Activated naive CD4-positive, alpha-beta T cell treated with anti-CD3 and anti-CD28 coated beads, Interleukin-2, amount 50 U/mL, for 16 hours (primary cell): ENCODE data around the gene CTSV.
"Not testable (repeated sequence)": the region's sequence is repeated elsewhere in the genome, so short reads cannot be mapped to it uniquely, and the experiment has no call there.

Experiments
- DNase-seq: peaks from one replicate; pipeline ENCODE4 v3.0.0-alpha.2; 2020

Gene CTSV

DNA sequence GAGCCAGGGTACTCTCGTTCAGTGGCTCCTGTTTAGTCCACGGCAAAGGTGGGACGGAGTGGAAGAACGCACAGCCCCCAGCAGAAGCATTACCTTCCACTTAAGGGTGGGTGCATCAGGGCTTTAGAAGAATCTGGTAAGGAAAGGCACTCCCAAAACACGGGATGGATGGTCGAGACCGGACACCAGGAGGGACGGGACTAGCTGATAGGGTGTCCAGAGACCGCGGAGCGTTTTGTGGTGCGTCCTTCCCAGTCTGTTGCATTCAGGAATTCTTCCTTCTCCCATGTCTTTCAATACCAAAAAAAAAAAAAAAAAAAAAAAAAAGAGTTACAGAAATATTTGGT, 545 bp upstream of the CTSV start:
- DNase-seq = no peak

DNA sequence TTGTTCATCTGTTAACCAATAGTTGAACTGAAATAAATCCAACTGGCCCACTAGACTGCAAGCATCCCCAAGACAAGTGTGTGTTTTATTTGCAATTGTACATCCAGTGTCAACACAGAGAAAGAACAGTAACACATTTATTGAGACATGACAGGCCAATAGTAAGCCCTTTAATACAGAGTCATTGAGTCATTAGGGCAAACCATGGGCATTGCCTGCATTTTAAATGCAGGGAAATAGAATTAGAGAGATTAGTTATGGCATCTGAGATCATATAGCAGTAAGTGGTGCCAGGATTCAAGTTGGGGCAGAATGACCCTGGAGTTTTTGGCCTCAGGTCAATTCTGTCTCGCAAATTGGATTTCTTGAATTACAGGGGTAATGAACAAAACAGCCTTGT, 15.4 kb downstream of the CTSV start:
- not testable (repeated sequence) for DNase-seq

DNA sequence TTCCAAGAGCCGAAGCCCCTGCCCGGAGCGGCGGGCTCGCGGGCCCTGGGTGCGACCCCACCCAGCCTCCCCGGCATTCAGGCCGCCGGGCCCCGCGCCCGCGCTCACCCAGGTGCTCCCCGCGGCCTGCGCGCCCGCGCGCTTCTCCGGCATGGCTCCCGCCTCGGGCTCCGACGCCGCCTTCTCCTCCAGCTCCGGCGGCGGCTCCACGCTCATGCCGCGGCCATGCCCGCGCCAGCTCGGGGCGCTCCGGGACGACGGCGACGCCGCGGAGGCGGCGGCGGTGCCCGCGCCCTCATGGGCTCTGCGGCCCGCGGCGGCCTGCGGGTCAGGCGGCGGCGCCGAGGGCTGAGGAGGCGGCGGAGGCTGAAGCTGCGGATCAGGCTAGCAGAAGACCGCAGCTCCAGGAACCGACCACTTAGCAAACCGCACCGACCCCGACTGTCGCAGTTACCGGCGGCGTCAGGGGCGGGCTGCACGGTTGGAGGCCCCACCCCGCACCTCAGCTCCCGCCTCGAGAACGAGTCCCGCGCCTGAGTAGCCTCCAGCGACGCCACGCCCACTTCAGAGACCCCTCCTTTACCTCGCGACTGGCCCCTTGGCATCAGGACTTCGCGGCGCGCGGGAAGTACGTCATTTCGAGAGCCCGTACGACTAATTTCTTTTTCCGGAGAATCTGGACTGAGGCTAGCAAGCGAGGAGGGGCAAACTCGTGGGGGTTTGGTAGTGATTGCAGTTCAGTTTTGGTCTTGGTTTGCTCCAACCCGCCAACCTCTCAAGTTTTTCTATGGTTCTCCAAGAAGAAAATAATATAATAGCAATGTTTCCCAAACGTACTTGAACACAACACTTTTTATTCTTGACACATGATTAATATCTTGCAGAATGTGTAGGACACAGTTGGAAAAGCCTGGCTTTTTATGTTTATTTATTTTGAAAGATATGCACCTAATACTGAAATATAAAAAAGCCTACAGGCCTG, 25.5 kb downstream of the CTSV start:
- DNase-seq = peak; percentile 77

DNA sequence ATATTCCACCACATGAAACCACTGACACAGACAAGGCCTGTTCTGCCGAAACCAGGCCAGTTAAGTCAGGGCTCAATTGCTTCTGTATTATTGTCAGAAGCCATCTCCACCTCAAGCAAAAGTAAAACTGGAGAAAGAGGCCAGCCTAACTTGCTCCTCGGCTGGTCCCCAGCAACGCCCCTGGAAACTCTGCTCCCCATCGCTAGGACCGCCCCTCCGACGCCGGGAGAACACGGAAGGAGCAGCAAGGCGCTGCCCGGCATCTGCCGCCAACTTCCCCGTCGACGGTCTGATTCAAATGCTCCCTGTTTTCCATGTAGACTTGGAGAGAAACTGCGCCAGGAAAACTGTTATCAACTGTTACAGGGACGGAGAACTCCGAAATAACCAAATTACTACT, 26.3 kb downstream of the CTSV start:
- DNase-seq = not testable (repeated sequence)

DNA sequence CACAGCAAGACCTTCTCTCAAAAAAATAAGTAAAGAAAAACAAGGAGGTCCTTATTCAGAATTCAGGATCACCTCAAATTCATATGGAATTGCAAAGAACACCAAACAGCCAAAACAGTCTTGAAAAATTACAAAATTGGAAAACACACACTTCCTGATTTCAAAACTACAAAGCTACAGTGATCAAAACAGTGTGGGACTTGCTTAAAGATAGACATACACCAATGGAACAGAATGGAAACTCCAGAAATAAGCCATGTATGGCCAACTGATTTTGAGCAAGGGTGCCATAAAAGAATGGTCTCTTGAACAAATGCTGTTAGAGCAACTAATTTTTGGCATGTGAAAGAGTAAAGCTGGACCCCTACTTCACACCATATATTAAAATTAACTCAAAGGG, 36.7 kb downstream of the CTSV start:
- not testable (repeated sequence) for DNase-seq

DNA sequence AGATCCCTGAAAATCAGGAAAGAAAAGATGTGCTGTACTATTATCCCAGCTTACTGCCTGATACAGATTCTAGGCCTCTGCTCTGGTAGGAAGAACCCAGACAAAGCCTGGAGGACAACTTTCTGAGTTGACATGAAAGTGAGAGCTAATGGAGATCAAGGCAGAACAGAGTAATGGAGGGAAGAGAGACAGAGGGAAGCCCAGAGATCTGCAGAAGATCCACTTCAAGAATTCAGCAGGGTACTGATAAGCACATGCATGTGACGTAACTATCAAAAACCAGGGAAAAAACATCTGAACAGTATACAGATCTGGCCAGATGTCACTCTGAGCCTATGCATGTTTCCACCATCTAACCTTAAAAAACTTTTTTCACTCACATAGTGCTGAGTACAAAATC, 37.6 kb downstream of the CTSV start:
- DNase-seq = not testable (repeated sequence)

DNA sequence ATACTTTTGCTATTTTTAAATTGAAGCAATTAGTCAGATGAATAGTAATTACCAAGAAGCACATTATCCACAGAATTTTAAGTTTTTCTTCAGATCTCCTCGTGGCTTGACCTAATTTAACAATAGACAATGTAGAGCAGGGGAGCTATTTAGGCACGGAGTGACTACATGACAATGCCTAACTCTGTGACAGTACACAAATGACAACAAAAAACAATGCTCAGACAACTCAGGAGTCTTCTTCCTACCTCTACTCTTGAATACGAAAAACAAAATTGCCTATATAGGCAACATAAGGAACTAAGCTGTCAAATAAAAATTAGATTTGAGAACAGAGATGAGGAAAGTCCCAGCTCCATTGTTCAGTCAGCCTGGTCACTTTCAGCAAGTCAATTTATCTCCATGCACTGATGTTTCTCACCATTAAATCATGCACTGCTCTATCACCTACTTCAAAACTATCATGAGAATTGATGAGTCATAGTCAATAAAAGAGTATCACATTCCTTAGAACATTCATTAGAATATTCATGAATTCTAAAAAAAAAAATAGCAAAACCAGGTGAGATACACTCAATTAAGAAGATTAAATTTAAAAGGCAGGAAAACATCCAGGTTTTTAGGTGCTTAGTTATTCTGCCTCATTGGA, 38.7 kb downstream of the CTSV start:
- not testable (repeated sequence) for DNase-seq

DNA sequence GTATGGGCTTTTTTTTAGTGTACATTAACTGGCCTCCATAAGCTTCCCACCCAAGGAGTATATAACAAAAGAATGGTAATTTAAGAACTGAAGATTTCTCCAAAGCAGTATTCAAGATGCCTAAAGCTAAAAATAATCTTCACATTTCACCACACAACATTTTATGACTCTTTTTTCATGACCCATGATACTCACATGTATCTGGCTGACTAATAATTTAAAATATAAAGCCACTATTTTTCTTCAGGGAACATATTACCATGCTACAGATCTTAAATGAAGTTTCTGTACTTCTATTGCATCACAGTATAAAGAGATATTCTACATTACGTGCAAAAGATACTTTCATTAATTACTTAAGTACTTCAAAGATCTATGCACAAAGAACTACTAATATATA, 39.2 kb downstream of the CTSV start:
- DNase-seq = not testable (repeated sequence)

DNA sequence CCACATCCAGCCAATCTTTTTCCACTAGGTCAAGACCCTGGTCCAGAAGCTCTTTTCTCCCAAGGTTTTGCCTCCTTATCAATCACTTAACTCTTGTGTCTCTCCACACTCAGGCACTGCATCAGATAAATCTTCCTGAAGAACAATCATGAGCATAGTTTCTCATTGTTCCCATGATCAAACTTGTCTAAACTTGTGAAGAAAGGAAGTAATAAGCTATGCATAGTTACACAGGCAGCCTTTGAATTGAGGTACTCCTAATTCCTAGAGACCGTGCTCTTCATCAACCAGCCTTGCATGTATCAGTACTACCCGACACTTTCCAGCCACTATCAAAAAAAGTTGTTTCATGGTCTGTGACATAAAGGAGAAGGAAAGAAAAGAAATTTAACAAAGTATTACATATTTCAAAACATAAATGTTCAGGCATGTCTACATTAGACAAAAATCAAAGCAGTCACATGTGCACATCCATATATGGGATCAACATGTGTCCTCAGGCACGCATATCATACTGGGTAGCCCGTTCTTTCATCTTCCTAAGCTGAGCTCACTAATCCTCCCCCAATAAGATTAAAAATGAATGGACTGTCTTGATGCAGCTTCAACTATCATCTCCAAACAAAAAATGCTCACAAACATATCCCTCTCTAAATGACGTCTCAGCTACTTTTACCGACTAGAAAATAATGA, 41.8 kb downstream of the CTSV start:
- DNase-seq = not testable (repeated sequence)

DNA sequence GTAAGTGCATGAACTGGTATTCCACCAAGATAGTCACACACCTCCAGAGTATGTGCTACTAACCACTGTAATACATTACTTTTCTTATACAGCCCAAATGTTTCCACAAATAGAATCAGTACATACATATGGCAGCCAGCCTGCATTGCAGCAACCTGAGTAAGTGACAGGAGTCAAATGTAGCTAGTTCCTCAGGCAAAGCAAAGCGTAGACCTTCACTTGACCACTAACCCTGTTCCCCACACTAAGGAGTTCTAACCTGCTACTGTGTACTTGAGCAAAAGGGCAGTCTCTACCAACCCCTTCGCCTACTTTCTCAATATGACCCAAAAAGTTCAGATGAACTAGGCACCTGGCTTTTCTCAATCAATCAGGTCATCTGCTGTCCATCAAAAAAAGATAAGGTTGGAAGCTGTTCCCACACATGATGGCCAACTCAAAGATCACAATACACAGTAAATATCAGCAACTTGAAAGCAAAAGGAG, 44.4 kb downstream of the CTSV start:
- DNase-seq = not testable (repeated sequence)

DNA sequence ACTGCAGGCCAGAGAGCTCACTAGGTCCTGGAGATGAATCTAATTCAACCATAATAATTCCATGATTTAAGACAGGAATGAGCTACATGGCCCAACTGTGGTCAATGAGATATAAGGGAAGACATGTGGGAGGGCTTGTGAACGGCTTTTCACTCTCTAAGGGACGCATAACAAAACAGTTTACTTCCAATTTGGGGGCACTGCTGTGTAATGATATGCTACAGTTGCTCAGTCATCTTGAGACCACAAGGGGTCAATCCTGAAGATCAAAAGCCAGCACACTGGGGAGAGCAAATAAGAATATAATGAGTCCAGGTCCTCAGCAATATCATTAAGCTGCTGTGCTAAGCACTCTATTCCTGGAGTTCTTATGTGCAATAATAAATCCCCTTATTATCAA, 46.6 kb downstream of the CTSV start:
- not testable (repeated sequence) for DNase-seq

DNA sequence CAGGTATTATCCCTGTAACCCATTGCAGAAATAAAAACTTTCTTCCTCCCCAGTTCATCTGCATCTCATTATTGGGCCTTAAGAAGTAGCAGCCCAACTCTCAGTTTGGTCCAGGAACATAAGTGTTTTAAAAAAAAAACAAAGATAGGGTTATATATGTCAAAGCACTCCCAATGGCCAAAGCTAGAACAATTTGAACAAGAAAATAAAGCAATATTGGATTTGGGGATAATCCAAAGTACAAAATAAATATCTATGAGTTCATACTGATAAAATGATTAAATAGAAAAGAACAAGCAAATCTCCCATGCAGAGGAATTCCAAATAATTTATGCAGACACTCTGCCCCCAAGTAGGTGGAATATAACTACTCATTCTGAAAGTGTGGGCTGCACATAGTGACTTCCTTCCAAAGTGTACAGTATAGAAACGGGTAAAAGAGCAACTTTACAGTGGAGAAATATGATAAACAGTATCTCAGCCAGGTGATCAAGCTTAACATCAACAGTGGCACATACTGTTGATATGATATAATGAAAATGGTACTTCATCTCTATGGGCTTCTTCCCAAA, 49.1 kb downstream of the CTSV start:
- DNase-seq = not testable (repeated sequence)

DNA sequence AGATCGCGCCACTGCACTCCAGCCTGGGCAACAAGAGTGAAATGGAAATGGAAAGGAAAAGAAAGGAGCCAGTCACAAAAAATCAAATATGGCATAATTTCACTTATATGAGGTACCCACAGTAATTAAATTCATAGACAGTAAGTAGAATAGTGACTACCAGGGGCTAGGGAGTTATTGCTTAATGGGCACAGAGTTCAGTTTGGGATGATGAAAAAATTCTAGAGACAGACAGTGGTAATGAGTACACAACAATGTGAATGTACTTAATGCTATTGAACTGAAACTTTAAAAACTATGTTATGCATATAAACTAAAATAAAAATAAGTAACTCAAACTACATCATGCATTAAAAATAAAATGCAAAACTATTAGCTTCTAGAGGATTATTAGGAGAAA, 54.1 kb downstream of the CTSV start:
- DNase-seq = not testable (repeated sequence)

DNA sequence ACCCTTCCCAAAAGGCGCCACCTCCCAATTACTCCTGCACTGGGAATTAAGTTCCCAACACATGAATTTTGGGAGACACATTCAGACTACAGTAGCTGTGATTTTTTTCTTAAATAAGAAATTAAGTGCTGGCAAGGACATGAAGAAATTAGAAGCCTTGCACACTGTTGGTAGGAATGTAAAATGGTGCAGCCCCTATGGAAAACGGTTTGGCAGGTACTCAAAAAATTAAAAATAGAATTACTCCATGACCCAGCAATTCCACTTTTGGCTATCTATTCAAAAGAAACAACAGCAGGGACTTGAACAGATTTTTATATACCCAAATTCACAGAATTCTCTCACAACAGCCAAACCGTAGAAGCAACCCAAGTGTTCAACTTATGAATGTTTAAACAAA, 54.8 kb downstream of the CTSV start:
- not testable (repeated sequence) for DNase-seq

DNA sequence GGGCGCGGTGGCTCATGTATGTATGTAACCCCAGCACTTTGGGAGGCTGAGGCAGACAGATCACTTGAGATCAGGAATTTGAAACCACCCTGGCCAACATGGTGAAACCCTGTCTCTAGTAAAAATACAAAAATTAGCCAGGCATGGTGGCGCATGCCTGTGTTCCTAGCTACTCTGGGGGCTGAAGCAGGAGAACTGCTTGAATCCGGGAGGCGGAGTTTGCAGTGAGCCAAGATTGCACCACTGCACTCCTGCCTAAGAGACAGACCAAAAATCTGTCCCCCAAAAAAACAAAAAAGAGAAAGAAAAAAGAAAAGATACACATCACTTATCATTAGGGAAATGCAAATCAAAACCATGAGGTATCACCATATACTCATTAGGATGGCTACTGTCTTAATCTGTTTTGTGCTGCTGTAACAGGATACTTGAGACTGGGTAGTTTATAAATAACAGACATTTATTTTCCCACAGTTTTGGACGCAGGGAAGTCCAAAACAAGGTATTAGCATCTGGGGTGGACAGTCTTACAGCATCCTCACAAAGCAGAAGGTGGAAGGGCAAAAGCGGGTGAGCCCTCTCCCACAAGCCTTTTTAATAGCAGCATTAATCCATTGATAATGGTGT, 55.3 kb downstream of the CTSV start:
- not testable (repeated sequence) for DNase-seq
